Mesodermal cell (in vitro differentiated cells): ENCODE measurements around the gene PIK3AP1. TPM values are rescaled to one million over a fixed set of nuclear protein-coding genes. Genes with fewer than 3 reads are reported as not detected.
"Not testable (repeated sequence)": the region's sequence is repeated elsewhere in the genome, so short reads cannot be mapped to it uniquely, and the experiment has no call there.

ENCODE experiments used
- H3K27ac ChIP-seq: 2 replicates; pipeline ENCODE4 v1.7.0; 2013; ENCODE audit warnings: mild to moderate bottlenecking, low read depth, low read length, moderate library complexity; ENCODE audit not compliant: severe bottlenecking
- H3K36me3 ChIP-seq: 2 replicates; pipeline ENCODE4 v1.7.1; 2013; ENCODE audit warnings: mild to moderate bottlenecking, low read length, moderate library complexity; ENCODE audit not compliant: control insufficient read depth, insufficient read depth
- H3K4me1 ChIP-seq: one replicate; pipeline ENCODE4 v1.7.1; 2013; ENCODE audit warnings: mild to moderate bottlenecking, low read length; ENCODE audit not compliant: insufficient read depth, control insufficient read depth, poor library complexity, severe bottlenecking
- H3K4me3 ChIP-seq: 2 replicates; pipeline ENCODE4 v1.7.0; 2013; ENCODE audit warnings: low read length, control low read depth, mild to moderate bottlenecking; ENCODE audit not compliant: insufficient read depth, poor library complexity, severe bottlenecking; ENCODE audit errors: extremely low read depth
- H3K9me3 ChIP-seq: 2 replicates; pipeline ENCODE4 v1.7.1; 2013; ENCODE audit warnings: mild to moderate bottlenecking, low read length, moderate library complexity; ENCODE audit not compliant: control insufficient read depth
- WGBS, 2 experiments: methylation state at CpG; one replicate each; pipeline ENCODE4 v1.1.5; 2013; ENCODE audit warnings: missing lambda C conversion rate in 2 of 2; ENCODE audit not compliant: insufficient coverage in 2 of 2; 5-methylcytosine and 5-hydroxymethylcytosine counted together
- polyA plus RNA-seq, 2 experiments: library from polyadenylated mRNA; stranded (reverse); fragments of 50-300 nt; gene quantifications; one replicate each; pipeline ENCODE4 v1.2.3, GENCODE V29; 2013

PIK3AP1 gene
- polyA plus RNA-seq (2013, experiment 1 of 2) = 0.22 TPM
- 0.40 TPM for polyA plus RNA-seq (2013, experiment 2 of 2)

DNA sequence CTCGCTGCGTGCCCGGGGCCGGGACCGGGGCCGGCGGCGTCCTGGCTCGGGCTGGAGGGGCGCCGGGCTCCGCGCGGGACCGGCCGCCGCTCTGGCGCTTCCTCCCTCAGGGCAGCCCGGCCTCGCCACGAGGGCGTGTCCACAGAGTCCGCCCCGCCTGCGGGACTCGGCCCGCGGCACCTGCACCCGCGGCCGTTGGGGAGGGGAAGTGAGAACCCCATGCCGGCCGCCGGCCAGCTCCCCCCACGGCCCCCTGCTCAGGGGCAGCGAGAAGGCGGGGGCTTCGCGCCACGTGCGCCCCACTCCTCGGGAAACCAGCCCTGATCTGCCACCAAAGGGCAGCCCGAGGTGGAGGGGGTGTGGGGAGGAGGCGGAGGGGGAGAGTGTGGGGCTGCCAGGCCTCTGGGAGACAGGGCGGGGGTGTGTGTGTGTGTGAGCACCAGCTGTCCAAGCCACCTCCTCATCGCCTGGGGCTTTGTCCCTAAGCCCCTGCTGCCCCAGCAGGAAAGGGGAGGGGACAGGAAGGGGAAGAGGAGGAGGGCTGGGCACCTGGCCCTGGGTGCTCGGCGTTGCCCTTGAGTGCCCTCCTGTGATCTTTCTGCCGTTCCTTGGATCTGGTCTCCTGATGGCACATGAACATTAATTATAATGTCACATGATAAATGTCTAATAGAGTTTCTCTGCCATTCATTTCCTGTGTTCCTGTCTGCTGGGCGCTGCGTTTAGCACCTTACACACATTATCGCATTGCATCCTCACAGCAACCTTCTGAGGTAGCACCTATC lies at the start of gene PIK3AP1:
PIK3AP1 (minus strand) TSS at position 93 of the 785 bp plus-strand sequence. CDS start 120 bp downstream, outside the sequence.
- no peaks in the 10 kb centered on the region for H3K36me3 ChIP-seq
- no peak within 1 kb of the TSS for H3K27ac ChIP-seq
- no peaks in the 10 kb centered on the region for H3K9me3 ChIP-seq
- no peaks in the 10 kb centered on the region for H3K4me1 ChIP-seq
- H3K4me3 ChIP-seq = peak within 1 kb of the TSS; percentile 43
- WGBS, 2 experiments = 6 to 7% methylated on average over 21 to 40 of the region's 52 CpGs

DNA sequence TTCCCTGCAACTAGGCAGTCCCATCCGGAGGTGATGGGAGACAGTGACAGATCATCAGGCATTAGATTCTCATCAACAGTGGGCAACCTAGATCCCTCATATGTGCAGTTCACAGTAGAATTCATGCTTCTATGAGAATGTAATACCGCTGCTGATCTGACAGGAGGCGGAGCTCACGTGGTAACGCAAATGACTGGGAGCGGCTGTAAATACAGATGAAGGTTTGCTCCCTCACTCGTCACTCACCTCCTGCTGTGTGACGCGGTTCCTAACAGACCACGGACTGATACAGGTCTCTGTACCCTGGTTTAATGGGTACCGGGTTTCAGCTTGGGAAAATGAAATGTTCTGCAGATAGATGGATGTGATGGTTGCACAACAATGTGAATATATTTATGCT lies 47.8 kb upstream of the PIK3AP1 start:
- H3K27ac ChIP-seq = no peak overlapping the region
- H3K4me1 ChIP-seq = no peaks in the 10 kb centered on the region
- no peak overlapping the region for H3K4me3 ChIP-seq
- 93 to 97% methylated on average over 6 to 9 of the region's 11 CpGs for WGBS, 2 experiments
- H3K36me3 ChIP-seq = no peaks in the 10 kb centered on the region
- H3K9me3 ChIP-seq = peaks cover 14% of the 10 kb centered on the region

DNA sequence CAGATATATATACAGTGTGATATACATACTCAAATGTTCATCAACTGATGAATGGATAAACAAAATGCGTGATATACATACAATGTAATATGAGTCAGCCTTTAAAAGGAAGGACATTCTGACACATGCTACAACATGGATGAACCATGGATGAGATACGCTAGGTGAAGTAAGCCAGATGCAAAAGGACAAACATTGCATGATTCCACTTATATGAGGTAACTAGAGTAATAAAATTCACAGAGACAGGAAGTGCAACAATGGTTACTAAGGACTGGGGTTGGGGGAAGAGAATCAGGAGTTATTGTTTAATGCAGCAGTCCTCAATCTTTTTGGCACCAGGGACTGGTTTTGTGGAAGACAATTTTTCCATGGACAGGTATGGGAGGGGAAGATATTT lies 47.3 kb upstream of the PIK3AP1 start:
- H3K27ac ChIP-seq = no peak overlapping the region
- WGBS, 2 experiments = 79% methylated on average over 2 of the region's 2 CpGs; no CpG with 5 or more reads in 1 of the 2 experiments
- no peak overlapping the region for H3K4me3 ChIP-seq
- no peaks in the 10 kb centered on the region for H3K4me1 ChIP-seq
- H3K36me3 ChIP-seq = no peaks in the 10 kb centered on the region
- peaks cover 9% of the 10 kb centered on the region for H3K9me3 ChIP-seq

DNA sequence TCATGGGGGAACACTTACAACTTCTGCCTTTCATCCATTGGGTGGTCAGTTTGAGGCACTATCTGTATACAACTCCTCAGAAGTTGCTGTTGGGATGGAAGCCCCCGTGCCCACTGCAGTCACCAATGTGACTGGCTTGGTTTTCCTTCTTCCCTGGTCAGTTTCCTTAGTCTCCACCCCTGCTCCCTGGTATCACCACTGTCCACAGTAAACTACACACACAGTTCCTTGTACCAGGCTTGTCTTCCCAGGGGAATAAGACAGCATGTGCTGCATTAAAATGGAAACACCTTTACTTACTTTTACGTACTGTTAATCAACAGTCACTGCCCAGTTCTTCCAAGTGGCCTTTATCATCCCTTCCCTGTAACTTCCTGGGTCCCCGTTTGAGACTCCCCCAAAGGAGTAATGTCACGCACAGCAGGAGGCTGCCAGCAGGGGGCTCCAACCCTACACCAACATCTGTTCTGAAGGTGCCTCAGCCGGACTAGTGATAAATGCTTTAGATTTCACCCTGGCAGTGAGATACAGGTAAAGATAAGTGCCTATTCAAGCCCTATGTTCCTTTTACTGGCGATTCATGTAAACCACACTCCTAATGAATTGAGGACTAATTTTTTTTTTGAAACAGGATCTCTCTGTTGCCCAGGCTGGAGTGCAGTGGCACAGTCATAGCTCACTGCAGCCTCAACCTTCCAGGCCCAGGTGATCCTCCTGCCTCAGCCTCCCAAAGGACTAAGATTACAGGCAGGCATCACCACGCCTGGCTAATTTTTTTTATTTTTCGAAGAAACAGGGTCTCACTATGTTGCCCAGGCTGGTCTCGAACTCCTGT lies 45.3 kb upstream of the PIK3AP1 start:
- H3K4me3 ChIP-seq = no peak overlapping the region
- 79 to 82% methylated on average over 8 of the region's 9 CpGs for WGBS, 2 experiments
- no peaks in the 10 kb centered on the region for H3K36me3 ChIP-seq

DNA sequence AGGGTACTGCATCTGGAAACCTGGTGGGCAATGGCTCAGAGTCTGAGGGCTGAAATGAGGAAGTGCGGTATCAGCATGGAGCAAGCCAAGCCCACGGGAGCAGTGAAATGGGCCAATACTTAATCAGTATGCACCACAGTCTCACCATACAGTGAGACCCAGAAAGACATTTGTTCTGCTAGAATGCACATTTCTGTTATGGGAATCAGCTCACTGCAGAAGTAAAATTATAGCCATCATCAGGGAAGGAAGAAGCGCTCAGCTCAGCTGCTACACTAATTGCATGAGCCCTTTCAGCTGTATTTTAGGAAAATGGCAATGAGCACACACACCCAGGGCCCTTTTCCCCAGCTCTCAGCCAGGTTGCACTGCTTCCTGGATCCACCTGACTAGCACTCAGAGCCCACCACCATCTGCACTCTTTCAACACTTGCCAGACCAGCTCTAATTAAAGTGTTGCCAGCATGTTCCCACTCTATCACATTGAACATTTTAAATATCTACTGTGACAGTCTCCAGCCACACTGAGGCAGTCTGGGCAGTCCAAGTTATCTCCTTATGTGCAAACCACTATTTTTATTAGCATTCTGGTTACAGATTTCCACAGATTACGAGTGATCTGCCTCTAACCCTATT lies 44.2 kb upstream of the PIK3AP1 start:
- no peaks in the 10 kb centered on the region for H3K36me3 ChIP-seq
- no peaks in the 10 kb centered on the region for H3K9me3 ChIP-seq
- no peak overlapping the region for H3K4me3 ChIP-seq
- 82 to 83% methylated on average over 3 of the region's 4 CpGs for WGBS, 2 experiments
- no peak overlapping the region for H3K27ac ChIP-seq
- no peaks in the 10 kb centered on the region for H3K4me1 ChIP-seq

More for the DNA sequence above, 45.3 kb upstream of the PIK3AP1 start:
- Histone ChIP-seq H3K27ac (no peak overlapping the region), H3K9me3 (no peaks in the 10 kb centered on the region), H3K4me1 (no peaks in the 10 kb centered on the region)

DNA sequence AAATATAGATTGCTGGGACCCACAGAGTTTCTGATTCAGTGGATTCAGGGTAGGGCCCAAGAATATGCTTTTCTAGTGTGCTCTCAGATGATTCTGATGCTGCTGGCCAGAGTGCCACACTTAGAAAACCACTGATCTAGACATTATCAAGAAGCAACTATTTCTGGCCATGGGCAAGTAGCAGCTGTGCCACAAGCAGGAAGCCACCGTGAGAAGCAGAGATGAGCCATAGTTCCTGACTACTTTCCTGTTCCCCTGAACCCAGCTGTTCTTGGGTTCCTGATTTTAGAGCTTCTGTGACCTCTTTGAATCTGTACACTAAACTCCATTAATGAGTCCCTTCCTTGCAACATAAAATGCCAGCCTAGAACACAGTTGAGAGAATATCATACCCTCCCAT lies 38.1 kb upstream of the PIK3AP1 start:
- WGBS, 2 experiments = 67 to 100% methylated on average over 1 of the region's 1 CpG
- Histone ChIP-seq H3K9me3 (no peaks in the 10 kb centered on the region), H3K4me3 (no peak overlapping the region), H3K36me3 (no peaks in the 10 kb centered on the region), H3K27ac (no peak overlapping the region), H3K4me1 (no peaks in the 10 kb centered on the region)

DNA sequence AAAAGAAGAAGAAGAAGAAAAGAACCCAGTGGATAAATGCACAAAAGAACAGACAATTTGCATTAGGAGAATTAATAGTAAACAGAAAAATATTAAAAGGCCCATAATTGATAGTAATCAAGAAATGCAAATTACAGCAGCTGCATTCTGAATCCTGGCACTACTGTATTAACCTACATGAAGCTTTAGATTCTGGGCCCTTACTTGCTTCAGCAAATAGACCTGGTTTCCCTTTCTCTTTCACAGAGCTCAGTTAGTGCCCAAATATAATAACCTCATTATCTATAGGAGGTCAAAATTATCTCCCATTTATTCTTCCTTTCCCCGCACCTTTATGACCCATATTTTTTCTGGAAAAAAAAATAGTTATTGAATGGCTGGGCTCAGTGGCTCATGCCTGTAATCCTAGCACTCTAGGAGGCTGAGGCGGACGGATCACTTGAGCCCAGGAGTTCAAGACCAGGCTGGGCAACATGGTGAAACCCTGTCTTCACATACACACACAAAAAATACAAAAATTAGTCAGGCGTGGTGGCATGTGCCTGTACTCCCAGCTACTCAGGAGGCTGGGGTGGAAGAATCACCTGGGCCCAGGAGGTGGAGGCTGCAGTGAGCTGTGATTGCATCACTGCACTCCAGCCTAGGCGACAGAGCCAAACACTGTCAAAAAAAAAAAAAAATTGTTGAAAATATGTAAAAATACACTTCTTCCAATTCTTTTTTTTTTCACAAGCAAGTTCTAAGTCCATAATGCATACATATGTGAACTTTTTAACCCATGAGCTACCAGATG lies 36.0 kb upstream of the PIK3AP1 start:
- H3K27ac ChIP-seq = no peak overlapping the region
- 100% methylated on average over 1 of the region's 5 CpGs; no CpG with 5 or more reads in 1 of the 2 experiments for WGBS, 2 experiments
- no peaks in the 10 kb centered on the region for H3K9me3 ChIP-seq

DNA sequence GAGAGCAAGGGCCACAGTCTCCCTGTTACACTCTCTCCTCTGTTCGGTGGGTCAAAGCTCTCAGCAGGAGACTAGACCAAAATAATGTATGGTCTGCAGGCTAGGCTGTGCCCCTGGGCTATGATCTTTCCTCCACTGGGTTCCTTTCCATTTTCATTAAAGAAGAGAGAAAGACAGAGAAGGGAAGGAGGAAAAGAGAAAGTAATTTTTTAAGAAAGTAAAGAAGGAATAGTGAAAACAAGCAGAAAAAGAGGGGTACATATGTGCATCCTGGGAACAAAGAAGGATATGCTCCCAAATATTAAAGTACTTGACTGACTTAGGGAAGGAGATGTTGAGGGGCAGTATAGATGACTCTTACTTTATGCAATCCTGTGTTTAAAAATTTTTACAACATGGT lies 33.6 kb upstream of the PIK3AP1 start:
- Histone ChIP-seq H3K4me3 (no peak overlapping the region), H3K36me3 (no peaks in the 10 kb centered on the region), H3K27ac (no peak overlapping the region), H3K9me3 (no peaks in the 10 kb centered on the region), H3K4me1 (no peaks in the 10 kb centered on the region)
- WGBS, 2 experiments = 0% methylated on average over 1 of the region's 1 CpG; no CpG with 5 or more reads in 1 of the 2 experiments

More for the DNA sequence above, 36.0 kb upstream of the PIK3AP1 start:
- no peaks in the 10 kb centered on the region for H3K36me3 ChIP-seq
- no peak overlapping the region for H3K4me3 ChIP-seq
- H3K4me1 ChIP-seq = no peaks in the 10 kb centered on the region

GRCh38 chr10:96752375-96752774 lies 32.1 kb upstream of the PIK3AP1 start:
- H3K27ac ChIP-seq = no peak overlapping the region
- no CpG with 5 or more reads among the region's 4 CpGs for WGBS, 2 experiments
- H3K36me3 ChIP-seq = no peaks in the 10 kb centered on the region
- no peaks in the 10 kb centered on the region for H3K4me1 ChIP-seq
- no peak overlapping the region for H3K4me3 ChIP-seq
- no peaks in the 10 kb centered on the region for H3K9me3 ChIP-seq

- WGBS, 2 experiments = 95 to 98% methylated on average over 9 to 11 of the region's 24 CpGs
These were observed 30.0 kb upstream of the PIK3AP1 start for GRCh38 chr10:96750316-96750715.

More at GRCh38 chr10:96750316-96750715, 30.0 kb upstream of the PIK3AP1 start:
- not testable (repeated sequence) for H3K4me1 ChIP-seq, H3K27ac ChIP-seq, H3K4me3 ChIP-seq, H3K36me3 ChIP-seq, H3K9me3 ChIP-seq
